Measurements from ENCODE around the gene ISG15.
"Not testable (repeated sequence)": the region's sequence is repeated elsewhere in the genome, so short reads cannot be mapped to it uniquely, and the experiment has no call there.

ISG15 gene

DNA sequence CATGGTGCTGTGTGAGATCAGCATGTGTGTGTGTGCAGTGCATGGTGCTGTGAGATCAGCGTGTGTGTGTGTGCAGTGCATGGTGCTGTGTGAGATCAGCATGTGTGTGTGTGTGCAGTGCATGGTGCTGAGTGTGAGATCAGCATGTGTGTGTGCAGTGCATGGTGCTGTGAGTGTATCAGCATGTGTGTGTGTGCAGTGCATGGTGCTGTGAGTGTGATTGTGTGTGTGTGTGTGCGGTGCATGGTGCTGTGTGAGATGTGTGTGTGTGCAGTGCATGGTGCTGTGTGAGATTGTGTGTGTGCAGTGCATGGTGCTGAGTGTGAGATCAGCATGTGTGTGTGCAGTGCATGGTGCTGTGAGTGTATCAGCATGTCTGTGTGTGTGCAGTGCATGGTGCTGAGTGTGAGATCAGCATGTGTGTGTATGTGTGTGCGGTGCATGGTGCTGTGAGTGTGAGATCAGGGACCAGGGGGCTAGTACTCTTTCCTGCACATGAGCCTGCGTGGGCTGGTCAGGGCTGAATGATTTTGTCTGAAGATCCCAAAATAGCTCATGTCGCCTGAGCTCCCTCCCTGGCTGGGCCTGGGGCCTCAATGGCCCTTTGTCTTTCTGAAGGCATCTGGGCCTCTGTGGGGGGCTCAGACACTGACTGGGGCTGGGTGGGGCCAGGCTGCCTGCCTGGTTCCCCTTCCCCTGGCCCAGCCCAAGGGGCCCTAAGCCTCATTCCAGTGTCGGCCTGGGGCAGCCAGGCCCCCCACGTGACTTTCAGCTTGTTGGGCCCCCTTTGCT is 17.8 kb downstream of the ISG15 start:
- DNase-seq; H2BK15ac ChIP-seq (ENCODE audit: low read depth, poor library complexity, severe bottlenecking); H3K18ac ChIP-seq (ENCODE audit: low read depth in 1 of 2, low read length in 2 of 2): not testable (repeated sequence)

DNA sequence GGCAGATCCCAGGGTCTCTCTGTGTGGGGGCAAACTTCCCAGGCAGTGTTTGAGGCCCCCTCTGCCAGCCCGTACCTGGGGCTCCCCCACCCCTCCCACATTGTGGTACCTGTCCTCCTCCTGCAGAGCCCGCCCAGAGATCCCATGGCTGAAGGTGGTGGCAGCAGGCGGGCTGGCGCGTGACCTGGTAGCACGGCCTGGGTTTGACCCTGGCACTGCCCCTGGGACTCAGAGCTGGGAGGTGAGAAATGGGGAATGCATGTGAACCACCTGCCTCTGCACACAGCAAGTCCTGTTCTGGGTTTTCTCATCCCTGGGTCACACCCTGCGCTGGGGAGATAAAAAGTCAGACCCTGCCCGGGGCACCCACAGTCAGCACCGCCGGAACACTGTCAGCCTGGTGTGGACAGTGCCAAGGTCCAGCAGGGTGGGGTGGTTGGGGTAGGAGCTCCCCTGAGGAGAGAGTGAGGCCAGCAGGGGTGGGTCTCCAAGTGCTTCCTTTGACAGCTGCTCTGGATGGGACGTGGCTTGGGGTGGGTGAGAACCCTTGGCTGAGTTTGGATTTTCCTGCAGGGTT is 18.4 kb downstream of the ISG15 start:
- Histone ChIP-seq H2BK120ac (ENCODE audit: low read depth, low read length) (no peak overlapping the region), H3K9me3 (ENCODE audit: control insufficient read depth, low read length) (no peaks in the 10 kb centered on the region), H3K27ac (ENCODE audit: low read length, poor library complexity, severe bottlenecking) (no peak overlapping the region), H2AFZ (ENCODE audit: low read depth, low read length) (no peak overlapping the region), H4K8ac (ENCODE audit: low read length) (no peak overlapping the region), H3K9ac (ENCODE audit: low read length) (no peak overlapping the region), H3K14ac (ENCODE audit: low read length in 2 of 2) (no peak overlapping the region), H3K36me3 (ENCODE audit: control insufficient read depth in 1 of 2, insufficient read depth in 2 of 2, low read depth in 1 of 2, low read length in 2 of 2) (peaks cover 0 to 73% of the 10 kb centered on the region in 2 experiments), H2BK15ac (ENCODE audit: low read depth, poor library complexity, severe bottlenecking) (no peak overlapping the region), H4K91ac (ENCODE audit: low read length) (no peak overlapping the region), H3K4ac (ENCODE audit: low read depth in 1 of 2, low read length in 2 of 2) (no peak overlapping the region), H3K18ac (ENCODE audit: low read depth in 1 of 2, low read length in 2 of 2) (no peak overlapping the region), H3K79me1 (replicated peaks; ENCODE audit: low read length, poor library complexity, severe bottlenecking) (peaks cover 18% of the 10 kb centered on the region), H3K4me3 (ENCODE audit: insufficient read depth in 1 of 2, low read depth in 1 of 2, low read length in 2 of 2) (no peak overlapping the region), H3K4me2 (ENCODE audit: low read length, poor library complexity, severe bottlenecking) (no peak overlapping the region), H2AK5ac (ENCODE audit: low read length, severe bottlenecking) (no peak overlapping the region), H3K27me3 (ENCODE audit: control insufficient read depth in 1 of 2, insufficient read depth in 1 of 2, low read length in 2 of 2) (peaks cover 0 to 48% of the 10 kb centered on the region in 2 experiments), H3K4me1 (ENCODE audit: control insufficient read depth, insufficient read depth, low read depth, low read length) (peaks cover 70% of the 10 kb centered on the region), H3K23ac (ENCODE audit: low read length in 2 of 2) (no peak overlapping the region), H2BK5ac (ENCODE audit: low read depth, low read length, poor library complexity, severe bottlenecking) (no peak overlapping the region), H2BK12ac (ENCODE audit: low read length in 2 of 2) (no peak overlapping the region)
- 89% methylated on average over 10 of the region's 11 CpGs for WGBS
- no peak for DNase-seq

More for the DNA sequence above, 17.8 kb downstream of the ISG15 start:
- H2AFZ ChIP-seq (ENCODE audit: low read depth, low read length); H2BK5ac ChIP-seq (ENCODE audit: low read depth, low read length, poor library complexity, severe bottlenecking); H2AK5ac ChIP-seq (ENCODE audit: low read length, severe bottlenecking); H2BK12ac ChIP-seq (ENCODE audit: low read length in 2 of 2); H2BK120ac ChIP-seq (ENCODE audit: low read depth, low read length); H3K4ac ChIP-seq (ENCODE audit: low read depth in 1 of 2, low read length in 2 of 2); H4K8ac ChIP-seq (ENCODE audit: low read length); H3K27ac ChIP-seq (ENCODE audit: low read length, poor library complexity, severe bottlenecking); H3K4me3 ChIP-seq (ENCODE audit: insufficient read depth in 1 of 2, low read depth in 1 of 2, low read length in 2 of 2); H4K91ac ChIP-seq (ENCODE audit: low read length); H3K4me2 ChIP-seq (ENCODE audit: low read length, poor library complexity, severe bottlenecking); H3K23ac ChIP-seq (ENCODE audit: low read length in 2 of 2); H3K9ac ChIP-seq (ENCODE audit: low read length); H3K9me3 ChIP-seq (ENCODE audit: control insufficient read depth, low read length): not testable (repeated sequence)
- Histone ChIP-seq H3K27me3 (ENCODE audit: control insufficient read depth in 1 of 2, insufficient read depth in 1 of 2, low read length in 2 of 2) (peaks cover 0 to 47% of the 10 kb centered on the region in 2 experiments), H3K14ac (ENCODE audit: low read length in 2 of 2) (peak overlapping the region in 1 of 2 experiments; percentile 9), H3K79me1 (replicated peaks; ENCODE audit: low read length, poor library complexity, severe bottlenecking) (peaks cover 22% of the 10 kb centered on the region), H3K36me3 (ENCODE audit: control insufficient read depth in 1 of 2, insufficient read depth in 2 of 2, low read depth in 1 of 2, low read length in 2 of 2) (peaks cover 0 to 73% of the 10 kb centered on the region in 2 experiments), H3K4me1 (ENCODE audit: control insufficient read depth, insufficient read depth, low read depth, low read length) (peaks cover 76% of the 10 kb centered on the region)
- WGBS, result 77% methylated on average over 7 of the region's 7 CpGs

DNA sequence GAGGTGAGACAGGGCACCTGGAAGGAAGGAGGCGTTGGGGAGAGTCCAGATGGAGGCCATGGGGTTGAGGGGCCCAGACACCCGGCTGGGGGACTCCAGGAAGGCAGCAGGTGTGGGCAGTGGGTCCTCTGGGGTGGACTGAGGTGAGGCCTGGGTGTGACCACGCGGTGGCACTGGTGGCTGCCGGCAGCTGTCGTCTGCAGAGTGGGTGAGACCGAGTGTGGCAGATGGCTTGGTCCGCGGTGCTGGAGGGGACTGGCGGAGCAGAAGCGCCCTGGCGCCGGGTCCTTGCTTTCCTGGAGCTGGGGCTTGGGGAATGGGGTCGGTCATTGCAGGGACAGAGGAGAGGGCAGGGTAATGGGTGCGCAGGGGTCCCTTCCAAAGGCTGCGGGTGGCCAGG is 19.1 kb downstream of the ISG15 start:
- Histone ChIP-seq H3K27ac (ENCODE audit: low read length, poor library complexity, severe bottlenecking) (no peak overlapping the region), H2BK120ac (ENCODE audit: low read depth, low read length) (no peak overlapping the region), H3K79me1 (replicated peaks; ENCODE audit: low read length, poor library complexity, severe bottlenecking) (peaks cover 21% of the 10 kb centered on the region), H2AFZ (ENCODE audit: low read depth, low read length) (no peak overlapping the region), H2BK15ac (ENCODE audit: low read depth, poor library complexity, severe bottlenecking) (no peak overlapping the region), H4K8ac (ENCODE audit: low read length) (peak overlapping the region; percentile 7), H3K36me3 (ENCODE audit: control insufficient read depth in 1 of 2, insufficient read depth in 2 of 2, low read depth in 1 of 2, low read length in 2 of 2) (peaks cover 0 to 73% of the 10 kb centered on the region in 2 experiments), H2BK12ac (ENCODE audit: low read length in 2 of 2) (no peak overlapping the region), H3K9ac (ENCODE audit: low read length) (no peak overlapping the region), H3K23ac (ENCODE audit: low read length in 2 of 2) (no peak overlapping the region), H2BK5ac (ENCODE audit: low read depth, low read length, poor library complexity, severe bottlenecking) (no peak overlapping the region), H3K18ac (ENCODE audit: low read depth in 1 of 2, low read length in 2 of 2) (no peak overlapping the region), H3K4ac (ENCODE audit: low read depth in 1 of 2, low read length in 2 of 2) (no peak overlapping the region), H4K91ac (ENCODE audit: low read length) (no peak overlapping the region), H3K27me3 (ENCODE audit: control insufficient read depth in 1 of 2, insufficient read depth in 1 of 2, low read length in 2 of 2) (peaks cover 0 to 55% of the 10 kb centered on the region in 2 experiments), H2AK5ac (ENCODE audit: low read length, severe bottlenecking) (no peak overlapping the region), H3K14ac (ENCODE audit: low read length in 2 of 2) (no peak overlapping the region), H3K4me1 (ENCODE audit: control insufficient read depth, insufficient read depth, low read depth, low read length) (peaks cover 66% of the 10 kb centered on the region), H3K4me2 (ENCODE audit: low read length, poor library complexity, severe bottlenecking) (no peak overlapping the region), H3K4me3 (ENCODE audit: insufficient read depth in 1 of 2, low read depth in 1 of 2, low read length in 2 of 2) (peak overlapping the region in 1 of 2 experiments; percentile 38), H3K9me3 (ENCODE audit: control insufficient read depth, low read length) (no peaks in the 10 kb centered on the region)
- 61% methylated on average over 16 of the region's 16 CpGs for WGBS
- DNase-seq, result no peak

DNA sequence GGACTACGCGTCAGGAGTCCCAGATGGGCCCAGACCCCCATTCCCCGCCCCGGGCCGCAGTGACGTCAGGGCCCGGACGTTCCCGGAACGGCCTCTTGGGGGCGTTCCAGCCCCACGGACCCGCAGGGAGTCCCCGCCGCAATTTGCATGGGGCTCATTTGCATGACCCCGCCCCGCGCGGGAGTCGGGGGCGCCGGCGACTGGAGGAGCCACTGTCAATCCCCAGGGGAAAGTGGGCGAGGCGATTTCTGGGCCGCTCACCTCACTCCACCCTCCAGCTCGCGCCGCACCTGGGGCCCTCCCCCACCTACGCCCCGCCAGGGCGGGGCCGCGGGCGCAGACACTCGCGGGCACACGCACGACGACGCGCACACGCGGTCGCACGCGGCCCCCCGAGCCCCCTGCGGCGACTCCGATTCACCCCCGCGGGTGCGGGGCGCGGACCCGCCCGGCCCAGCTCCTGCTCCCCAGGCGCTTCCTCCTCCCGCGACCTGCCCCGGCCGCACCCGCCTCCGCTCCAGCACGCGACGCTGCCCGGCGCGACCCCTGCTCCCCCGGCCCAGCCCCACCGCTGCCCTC is 19.8 kb downstream of the ISG15 start:
- H2BK15ac ChIP-seq (ENCODE audit: low read depth, poor library complexity, severe bottlenecking), result peak overlapping the region; percentile 57
- no peak overlapping the region for H3K18ac ChIP-seq (ENCODE audit: low read depth in 1 of 2, low read length in 2 of 2)
- peak overlapping the region; percentile 84 for H3K4me2 ChIP-seq (ENCODE audit: low read length, poor library complexity, severe bottlenecking)
- H2AFZ ChIP-seq (ENCODE audit: low read depth, low read length), result no peak overlapping the region
- no peak overlapping the region for H2BK5ac ChIP-seq (ENCODE audit: low read depth, low read length, poor library complexity, severe bottlenecking)
- peak; percentile 84 for DNase-seq
- peaks cover 0 to 59% of the 10 kb centered on the region in 2 experiments for H3K27me3 ChIP-seq (ENCODE audit: control insufficient read depth in 1 of 2, insufficient read depth in 1 of 2, low read length in 2 of 2)
- no peak overlapping the region for H3K27ac ChIP-seq (ENCODE audit: low read length, poor library complexity, severe bottlenecking)
- no peak overlapping the region for H2BK12ac ChIP-seq (ENCODE audit: low read length in 2 of 2)
- no peak overlapping the region for H4K91ac ChIP-seq (ENCODE audit: low read length)
- H2BK120ac ChIP-seq (ENCODE audit: low read depth, low read length), result no peak overlapping the region
- peak overlapping the region in 1 of 2 experiments; percentile 77 for H3K23ac ChIP-seq (ENCODE audit: low read length in 2 of 2)
- H3K79me1 ChIP-seq (replicated peaks; ENCODE audit: low read length, poor library complexity, severe bottlenecking), result peaks cover 22% of the 10 kb centered on the region
- H2AK5ac ChIP-seq (ENCODE audit: low read length, severe bottlenecking), result no peak overlapping the region
- H3K36me3 ChIP-seq (ENCODE audit: control insufficient read depth in 1 of 2, insufficient read depth in 2 of 2, low read depth in 1 of 2, low read length in 2 of 2), result peaks cover 0 to 73% of the 10 kb centered on the region in 2 experiments
- WGBS, result 1% methylated on average over 24 of the region's 73 CpGs
- H3K4me3 ChIP-seq (ENCODE audit: insufficient read depth in 1 of 2, low read depth in 1 of 2, low read length in 2 of 2), result peak overlapping the region; percentile 37 to 47
- no peak overlapping the region for H3K14ac ChIP-seq (ENCODE audit: low read length in 2 of 2)
- no peak overlapping the region for H4K8ac ChIP-seq (ENCODE audit: low read length)
- H3K9me3 ChIP-seq (ENCODE audit: control insufficient read depth, low read length), result no peaks in the 10 kb centered on the region
- no peak overlapping the region for H3K9ac ChIP-seq (ENCODE audit: low read length)
- no peak overlapping the region for H3K4ac ChIP-seq (ENCODE audit: low read depth in 1 of 2, low read length in 2 of 2)
- H3K4me1 ChIP-seq (ENCODE audit: control insufficient read depth, insufficient read depth, low read depth, low read length), result peaks cover 62% of the 10 kb centered on the region
